ENCODE results near the gene CEACAM4. TPM values are rescaled to one million over a fixed set of nuclear protein-coding genes. Genes with fewer than 3 reads are reported as not detected.

Gene CEACAM4
- total RNA-seq, 1 donor, result not detected

DNA sequence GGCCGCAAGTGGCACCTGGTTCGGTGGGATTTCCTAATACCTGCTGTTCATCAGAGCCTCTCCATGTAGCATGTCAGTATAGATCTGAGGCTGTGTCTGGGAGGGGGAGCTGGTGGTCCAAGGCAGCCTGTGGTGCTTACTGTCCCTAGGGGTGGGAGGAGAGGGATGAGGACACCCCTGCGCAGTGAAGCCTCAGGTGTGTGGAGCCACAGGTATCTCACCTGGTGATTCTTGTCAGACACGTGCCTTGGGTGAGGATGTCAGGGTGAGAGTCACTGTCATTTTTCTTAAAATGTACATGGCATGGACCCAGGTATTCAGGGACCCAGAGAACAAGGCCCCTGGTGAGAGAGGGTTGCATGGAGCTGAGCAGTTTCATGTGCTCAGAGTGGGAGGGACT lies 11.7 kb downstream of the CEACAM4 start:
- Histone ChIP-seq H3K27ac (ENCODE audit: low read depth, low read length) (no peak overlapping the region), H3K4me1 (ENCODE audit: insufficient read depth, low read length) (no peaks in the 10 kb centered on the region), H3K9me3 (ENCODE audit: low read depth, low read length) (no peaks in the 10 kb centered on the region), H3K27me3 (ENCODE audit: insufficient read depth, low read length) (no peaks in the 10 kb centered on the region), H3K36me3 (ENCODE audit: insufficient read depth, low read length) (no peaks in the 10 kb centered on the region), H2AFZ (ENCODE audit: low read length) (no peak overlapping the region), H3K4me3 (ENCODE audit: insufficient read depth, low read length) (no peak overlapping the region), H3K4me2 (ENCODE audit: insufficient read depth, low read length) (no peak overlapping the region), H4K20me1 (ENCODE audit: insufficient read depth, low read length) (no peaks in the 10 kb centered on the region), H3K79me2 (ENCODE audit: insufficient read depth, low read length) (no peaks in the 10 kb centered on the region)
- no peak for DNase-seq (ENCODE audit: insufficient read length, low spot score, missing footprints)
- TF ChIP-seq, protein P1, sequence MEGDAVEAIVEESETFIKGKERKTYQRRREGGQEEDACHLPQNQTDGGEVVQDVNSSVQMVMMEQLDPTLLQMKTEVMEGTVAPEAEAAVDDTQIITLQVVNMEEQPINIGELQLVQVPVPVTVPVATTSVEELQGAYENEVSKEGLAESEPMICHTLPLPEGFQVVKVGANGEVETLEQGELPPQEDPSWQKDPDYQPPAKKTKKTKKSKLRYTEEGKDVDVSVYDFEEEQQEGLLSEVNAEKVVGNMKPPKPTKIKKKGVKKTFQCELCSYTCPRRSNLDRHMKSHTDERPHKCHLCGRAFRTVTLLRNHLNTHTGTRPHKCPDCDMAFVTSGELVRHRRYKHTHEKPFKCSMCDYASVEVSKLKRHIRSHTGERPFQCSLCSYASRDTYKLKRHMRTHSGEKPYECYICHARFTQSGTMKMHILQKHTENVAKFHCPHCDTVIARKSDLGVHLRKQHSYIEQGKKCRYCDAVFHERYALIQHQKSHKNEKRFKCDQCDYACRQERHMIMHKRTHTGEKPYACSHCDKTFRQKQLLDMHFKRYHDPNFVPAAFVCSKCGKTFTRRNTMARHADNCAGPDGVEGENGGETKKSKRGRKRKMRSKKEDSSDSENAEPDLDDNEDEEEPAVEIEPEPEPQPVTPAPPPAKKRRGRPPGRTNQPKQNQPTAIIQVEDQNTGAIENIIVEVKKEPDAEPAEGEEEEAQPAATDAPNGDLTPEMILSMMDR (IDR thresholded peaks at IDR 0.05; ENCODE audit: extremely low read depth, low read depth, low read length), result no peak

DNA sequence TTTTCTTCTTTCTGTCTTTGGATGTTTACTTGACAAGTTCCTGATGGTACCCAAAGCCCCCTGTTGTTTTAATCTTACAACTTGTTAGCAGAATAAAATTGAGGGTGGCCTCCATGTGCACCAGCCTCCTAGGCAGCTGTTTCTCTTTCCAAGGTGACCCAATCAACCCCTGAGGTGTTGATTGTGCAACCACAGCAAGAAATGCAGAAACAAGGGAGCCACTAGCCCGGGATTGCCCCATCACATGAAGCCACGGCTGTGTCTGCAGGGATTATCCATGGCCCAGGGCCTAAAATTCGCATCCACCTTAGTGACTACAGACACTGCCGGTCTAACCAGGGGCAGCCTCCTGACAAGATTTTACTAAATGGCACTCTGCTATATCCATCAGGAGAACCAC lies 14.4 kb downstream of the CEACAM4 start:
- H3K4me3 ChIP-seq (ENCODE audit: insufficient read depth, low read length), result no peak overlapping the region
- H3K4me2 ChIP-seq (ENCODE audit: insufficient read depth, low read length), result no peak overlapping the region
- H3K27me3 ChIP-seq (ENCODE audit: insufficient read depth, low read length), result no peaks in the 10 kb centered on the region
- H3K4me1 ChIP-seq (ENCODE audit: insufficient read depth, low read length), result no peaks in the 10 kb centered on the region
- H3K79me2 ChIP-seq (ENCODE audit: insufficient read depth, low read length), result no peaks in the 10 kb centered on the region
- H4K20me1 ChIP-seq (ENCODE audit: insufficient read depth, low read length), result no peaks in the 10 kb centered on the region
- TF ChIP-seq, protein P1 (IDR thresholded peaks at IDR 0.05; ENCODE audit: extremely low read depth, low read depth, low read length), result no peak
- no peaks in the 10 kb centered on the region for H3K36me3 ChIP-seq (ENCODE audit: insufficient read depth, low read length)
- DNase-seq (ENCODE audit: insufficient read length, low spot score, missing footprints), result no peak
- no peaks in the 10 kb centered on the region for H3K9me3 ChIP-seq (ENCODE audit: low read depth, low read length)
- H3K27ac ChIP-seq (ENCODE audit: low read depth, low read length), result no peak overlapping the region
- no peak overlapping the region for H2AFZ ChIP-seq (ENCODE audit: low read length)

DNA sequence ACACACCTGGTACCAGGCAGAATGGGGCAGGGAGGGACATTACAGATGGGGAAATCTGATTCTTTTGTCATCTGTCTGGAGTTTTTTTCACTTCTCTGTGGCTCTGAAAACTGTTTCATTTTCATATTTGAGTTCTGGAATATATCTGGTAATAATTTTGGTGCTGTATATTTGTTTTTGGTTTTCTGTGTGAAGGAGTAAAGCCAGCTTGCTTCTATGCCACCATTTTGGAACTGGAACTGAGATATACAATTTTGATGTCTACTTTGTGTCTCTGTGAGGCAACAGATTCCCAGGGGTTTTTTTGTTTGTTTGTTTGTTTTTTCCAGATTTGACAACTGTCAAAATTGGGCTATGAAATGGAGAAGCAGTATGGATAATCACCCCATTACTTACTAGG lies 16.1 kb downstream of the CEACAM4 start:
- no peak for DNase-seq (ENCODE audit: insufficient read length, low spot score, missing footprints)
- TF ChIP-seq, protein P1 (IDR thresholded peaks at IDR 0.05; ENCODE audit: extremely low read depth, low read depth, low read length), result no peak
- Histone ChIP-seq H3K9me3 (ENCODE audit: low read depth, low read length) (no peaks in the 10 kb centered on the region), H3K79me2 (ENCODE audit: insufficient read depth, low read length) (no peaks in the 10 kb centered on the region), H2AFZ (ENCODE audit: low read length) (no peak overlapping the region), H3K36me3 (ENCODE audit: insufficient read depth, low read length) (no peaks in the 10 kb centered on the region), H4K20me1 (ENCODE audit: insufficient read depth, low read length) (no peaks in the 10 kb centered on the region), H3K4me2 (ENCODE audit: insufficient read depth, low read length) (no peak overlapping the region), H3K27ac (ENCODE audit: low read depth, low read length) (no peak overlapping the region), H3K4me1 (ENCODE audit: insufficient read depth, low read length) (no peaks in the 10 kb centered on the region), H3K4me3 (ENCODE audit: insufficient read depth, low read length) (no peak overlapping the region), H3K27me3 (ENCODE audit: insufficient read depth, low read length) (no peaks in the 10 kb centered on the region)

DNA sequence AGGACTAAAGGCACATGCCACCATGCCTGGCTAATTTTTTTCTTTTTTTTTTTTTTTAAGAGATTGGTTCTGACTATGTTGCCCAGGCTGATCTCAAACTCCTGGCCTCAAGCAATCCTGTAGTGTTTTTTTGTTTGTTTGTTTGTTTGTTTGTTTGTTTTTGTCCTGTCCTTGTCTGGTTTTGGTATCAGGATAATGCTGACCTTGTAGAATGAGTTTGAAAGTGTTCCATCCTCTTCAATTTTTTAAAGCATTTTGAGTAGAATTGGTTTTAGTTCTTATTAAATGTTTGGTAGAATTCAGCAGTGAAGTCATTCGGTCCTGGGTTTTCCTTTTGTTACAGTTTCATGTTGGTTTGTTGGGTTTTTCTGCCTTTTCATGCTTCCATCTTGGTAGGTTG lies 19.2 kb downstream of the CEACAM4 start:
- Histone ChIP-seq H4K20me1 (ENCODE audit: insufficient read depth, low read length) (no peaks in the 10 kb centered on the region), H3K79me2 (ENCODE audit: insufficient read depth, low read length) (no peaks in the 10 kb centered on the region), H3K9me3 (ENCODE audit: low read depth, low read length) (no peaks in the 10 kb centered on the region), H3K27ac (ENCODE audit: low read depth, low read length) (no peak overlapping the region), H3K27me3 (ENCODE audit: insufficient read depth, low read length) (no peaks in the 10 kb centered on the region), H3K4me1 (ENCODE audit: insufficient read depth, low read length) (no peaks in the 10 kb centered on the region), H3K4me3 (ENCODE audit: insufficient read depth, low read length) (no peak overlapping the region), H3K4me2 (ENCODE audit: insufficient read depth, low read length) (no peak overlapping the region), H3K36me3 (ENCODE audit: insufficient read depth, low read length) (no peaks in the 10 kb centered on the region), H2AFZ (ENCODE audit: low read length) (no peak overlapping the region)
- TF ChIP-seq, protein P1 (IDR thresholded peaks at IDR 0.05; ENCODE audit: extremely low read depth, low read depth, low read length), result no peak
- no peak for DNase-seq (ENCODE audit: insufficient read length, low spot score, missing footprints)

All from osteoblast (primary cell).